ENCODE results near the gene PCED1B. TPM values are rescaled to one million over a fixed set of nuclear protein-coding genes. Genes with fewer than 3 reads are reported as not detected.

PCED1B gene
- total RNA-seq, 1 donor from 2014 or later, result 4.8 TPM

- Histone ChIP-seq H3K4me3 (ENCODE audit: low read depth, low read length) (no peak overlapping the region), H3K36me3 (ENCODE audit: control insufficient read depth, insufficient read depth, low read length) (no peaks in the 10 kb centered on the region), H3K27me3 (ENCODE audit: control insufficient read depth, insufficient read depth, low read length) (no peaks in the 10 kb centered on the region)
- TF ChIP-seq CTCF (IDR thresholded peaks at IDR 0.05; ENCODE audit: insufficient read depth, low read length, poor library complexity, severe bottlenecking), result no peak
- no peak for DNase-seq (ENCODE audit: low read depth)
Observed at GRCh38 chr12:47070310-47070709, 9.1 kb upstream of the PCED1B start.

DNA sequence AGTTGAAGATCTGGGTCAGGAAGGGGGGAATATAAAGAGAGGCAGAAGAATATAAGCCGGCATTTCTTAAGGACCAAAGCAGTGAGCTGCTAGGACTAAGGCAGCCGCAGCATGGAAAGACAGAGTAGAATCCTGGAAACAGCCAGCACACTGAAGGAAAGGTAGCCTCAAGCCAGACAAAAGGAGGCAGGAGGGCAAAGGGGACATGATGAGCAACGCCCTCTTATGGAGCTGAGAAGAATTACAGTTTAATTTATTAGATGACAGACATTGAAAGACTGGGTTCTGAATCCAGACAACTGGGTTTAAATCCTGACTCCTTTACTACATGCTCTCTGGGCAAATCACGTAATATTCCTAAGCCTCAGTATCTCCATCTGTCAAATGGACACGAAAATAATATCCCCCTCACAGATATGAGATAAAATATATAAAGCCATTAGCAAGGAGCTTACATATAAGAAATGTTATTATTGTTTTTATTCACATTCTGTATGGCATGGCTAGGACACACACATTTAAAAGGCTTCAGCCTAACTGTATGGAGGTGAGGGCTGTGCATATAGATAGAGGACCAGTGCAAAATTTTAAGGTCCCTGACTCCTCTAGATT lies 8.1 kb upstream of the PCED1B start:
- no peaks in the 10 kb centered on the region for H3K36me3 ChIP-seq (ENCODE audit: control insufficient read depth, insufficient read depth, low read length)
- no peak overlapping the region for H3K4me3 ChIP-seq (ENCODE audit: low read depth, low read length)
- no peak for DNase-seq (ENCODE audit: low read depth)
- TF ChIP-seq CTCF (IDR thresholded peaks at IDR 0.05; ENCODE audit: insufficient read depth, low read length, poor library complexity, severe bottlenecking), result peak; percentile 55
- no peaks in the 10 kb centered on the region for H3K27me3 ChIP-seq (ENCODE audit: control insufficient read depth, insufficient read depth, low read length)

- DNase-seq (ENCODE audit: low read depth), result no peak
- no peak for TF ChIP-seq CTCF (IDR thresholded peaks at IDR 0.05; ENCODE audit: insufficient read depth, low read length, poor library complexity, severe bottlenecking)
- Histone ChIP-seq H3K36me3 (ENCODE audit: control insufficient read depth, insufficient read depth, low read length) (no peaks in the 10 kb centered on the region), H3K27me3 (ENCODE audit: control insufficient read depth, insufficient read depth, low read length) (no peaks in the 10 kb centered on the region), H3K4me3 (ENCODE audit: low read depth, low read length) (no peak overlapping the region)
Observed at GRCh38 chr12:47073951-47074350, 5.5 kb upstream of the PCED1B start.

DNA sequence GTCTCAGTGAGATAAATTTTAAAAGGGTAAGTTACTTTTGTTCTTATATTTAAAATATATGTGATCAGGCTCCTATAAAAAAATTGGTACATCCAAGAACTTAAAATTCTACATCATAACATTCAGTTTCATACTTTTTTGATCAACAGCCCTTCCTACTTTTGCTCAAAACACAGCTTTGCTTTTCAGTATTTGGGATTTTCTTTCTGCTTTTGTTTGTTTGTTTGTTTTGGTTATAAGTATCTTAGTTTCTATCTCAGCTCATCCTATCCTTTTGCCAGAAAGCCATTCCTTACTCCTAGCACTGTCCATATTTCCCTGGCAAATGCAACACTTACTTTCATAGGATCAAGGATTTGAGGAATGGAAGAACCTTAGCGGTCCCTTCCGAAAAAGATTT lies 4.7 kb upstream of the PCED1B start:
- DNase-seq (ENCODE audit: low read depth), result no peak
- no peak for TF ChIP-seq CTCF (IDR thresholded peaks at IDR 0.05; ENCODE audit: insufficient read depth, low read length, poor library complexity, severe bottlenecking)
- no peak overlapping the region for H3K4me3 ChIP-seq (ENCODE audit: low read depth, low read length)
- H3K36me3 ChIP-seq (ENCODE audit: control insufficient read depth, insufficient read depth, low read length), result no peaks in the 10 kb centered on the region
- no peaks in the 10 kb centered on the region for H3K27me3 ChIP-seq (ENCODE audit: control insufficient read depth, insufficient read depth, low read length)

DNA sequence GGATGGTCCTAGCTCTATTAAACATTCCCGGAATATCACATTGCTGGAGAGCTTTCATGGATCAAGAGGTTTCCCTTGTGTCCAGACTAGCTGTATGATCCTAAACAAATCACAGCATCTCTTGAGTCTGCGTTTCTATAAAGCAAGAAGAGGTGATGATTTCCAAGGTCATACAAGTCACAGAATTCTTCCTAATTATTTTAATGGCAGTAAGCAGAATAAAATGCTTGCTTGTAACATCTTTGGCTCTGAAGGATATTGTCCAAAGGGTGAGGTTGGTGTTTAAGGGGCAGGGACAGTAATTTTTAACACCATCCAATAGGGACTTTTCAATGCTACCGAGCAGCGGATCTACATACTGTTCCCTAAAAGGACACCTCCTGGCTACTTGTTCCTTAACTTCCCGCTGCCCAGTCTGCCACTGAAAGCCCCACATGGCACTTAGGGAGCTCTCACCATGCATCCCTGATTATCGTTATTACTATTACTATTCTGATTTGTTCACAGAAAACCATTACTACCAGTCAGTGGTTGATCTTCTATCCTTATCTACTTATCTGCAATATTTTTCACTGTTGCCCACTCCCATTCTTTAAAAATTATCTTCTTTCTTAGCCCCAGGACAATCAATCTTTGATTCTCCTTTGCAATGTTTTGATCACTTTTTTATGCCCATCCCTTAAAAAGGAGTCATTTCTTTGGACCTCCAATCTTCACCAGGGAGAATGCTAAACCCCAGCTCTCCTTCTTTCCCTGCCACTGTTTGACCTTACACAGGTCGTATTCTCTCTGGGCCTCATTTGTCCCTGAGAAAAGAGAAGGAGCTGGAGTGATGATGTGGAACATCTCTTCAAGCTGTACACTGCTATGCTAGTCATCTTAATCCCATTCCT lies 4.0 kb upstream of the PCED1B start:
- TF ChIP-seq CTCF (IDR thresholded peaks at IDR 0.05; ENCODE audit: insufficient read depth, low read length, poor library complexity, severe bottlenecking), result no peak
- DNase-seq (ENCODE audit: low read depth), result no peak
- peak overlapping the region; percentile 68 for H3K4me3 ChIP-seq (ENCODE audit: low read depth, low read length)
- no peaks in the 10 kb centered on the region for H3K27me3 ChIP-seq (ENCODE audit: control insufficient read depth, insufficient read depth, low read length)
- H3K36me3 ChIP-seq (ENCODE audit: control insufficient read depth, insufficient read depth, low read length), result no peaks in the 10 kb centered on the region

Measured in kidney epithelial cell (primary cell).